Aorta (tissue), 5 donors: ENCODE measurements around the gene HRC. TPM values are rescaled to one million over a fixed set of nuclear protein-coding genes. Genes with fewer than 3 reads are reported as not detected.
A peak's percentile ranks its signal among the peaks of the same experiment; 100 is the strongest.

Experiments used
- ATAC-seq: fragments of 200-7000 bp; cut with Tn5 transposase; one replicate; pipeline ENCODE4 v1.9.1; 2022; ENCODE audit warnings: moderate library complexity; ENCODE audit not compliant: low FRiP score
- DNase-seq, 2 donors: peaks; one replicate each; pipeline ENCODE4 v3.0.0-alpha.2; 2020
- H3K27ac ChIP-seq, 2 donors: one replicate each; pipeline ENCODE4 v1.5.1; 2013; ENCODE audit warnings: low read length in 2 of 2, mild to moderate bottlenecking in 2 of 2, moderate library complexity in 2 of 2, control low read depth in 1 of 2, inconsistent platforms in 1 of 2, low read depth in 1 of 2
- H3K27me3 ChIP-seq, 2 donors: one replicate each; pipeline ENCODE4 v1.6.1; 2013; ENCODE audit warnings: control low read depth in 1 of 2, low read length in 1 of 2, mild to moderate bottlenecking in 1 of 2, moderate library complexity in 1 of 2; ENCODE audit not compliant: insufficient read depth in 2 of 2, control insufficient read depth in 1 of 2
- H3K36me3 ChIP-seq, 2 donors: one replicate each; pipeline ENCODE4 v1.6.1; 2013; ENCODE audit warnings: control low read depth in 1 of 2, low read length in 1 of 2, mild to moderate bottlenecking in 1 of 2; ENCODE audit not compliant: insufficient read depth in 2 of 2, control insufficient read depth in 1 of 2
- H3K4me1 ChIP-seq, 2 donors: one replicate each; pipeline ENCODE4 v1.6.1; 2013; ENCODE audit warnings: low read length in 2 of 2, control low read depth in 1 of 2, mild to moderate bottlenecking in 1 of 2, moderate library complexity in 1 of 2; ENCODE audit not compliant: insufficient read depth in 2 of 2, control insufficient read depth in 1 of 2
- H3K4me3 ChIP-seq, 2 donors: one replicate each; pipeline ENCODE4 v1.5.1; 2013; ENCODE audit warnings: low read length in 2 of 2, control low read depth in 1 of 2, mild to moderate bottlenecking in 1 of 2
- H3K9me3 ChIP-seq: one replicate; pipeline ENCODE4 v1.6.1; 2013; ENCODE audit warnings: mild to moderate bottlenecking, low read length; ENCODE audit not compliant: control insufficient read depth
- WGBS, 2 donors: extraction: QIAGEN DNeasy Blood & Tissue Kit; methylation state at CpG; one replicate each; pipeline ENCODE4 v1.1.7; 2013; 5-methylcytosine and 5-hydroxymethylcytosine counted together
- intact Hi-C, 2 donors: fragments of 100-400 bp; cut with DNase I; formaldehyde crosslinking; loops; one replicate each; pipeline versions ENCODE4 v1.14.2 to v1.15.0; 2022
- polyA plus RNA-seq, 2 donors: library from polyadenylated mRNA; stranded (reverse); fragments of 200-250 nt; gene quantifications; one replicate each; pipeline ENCODE4 v1.2.3, GENCODE V29; 2013
- total RNA-seq, 2 donors: library from RNA; stranded (reverse); fragmentation: NEBNext Ultra II Directional; extraction: Animal tissue kit (Norgen Biotek cat#: 25700); gene quantifications; one replicate each; pipeline ENCODE4 v1.2.1, GENCODE V29; 2021
- donor health status: healthy with polysubstance abuse.
- donor health status: Bipolar disorder and iron deficiency.
- donor health status: DM: no; HTN: no; CAD: no.
- donor health status: DM: no; HTN: no; CAD: no.
- donor health status: DM: yes; HTN: yes; CAD: no.

HRC gene
- total and polyA plus RNA-seq, 4 donors, result 0.74 to 9.3 (median 3.7) TPM

DNA sequence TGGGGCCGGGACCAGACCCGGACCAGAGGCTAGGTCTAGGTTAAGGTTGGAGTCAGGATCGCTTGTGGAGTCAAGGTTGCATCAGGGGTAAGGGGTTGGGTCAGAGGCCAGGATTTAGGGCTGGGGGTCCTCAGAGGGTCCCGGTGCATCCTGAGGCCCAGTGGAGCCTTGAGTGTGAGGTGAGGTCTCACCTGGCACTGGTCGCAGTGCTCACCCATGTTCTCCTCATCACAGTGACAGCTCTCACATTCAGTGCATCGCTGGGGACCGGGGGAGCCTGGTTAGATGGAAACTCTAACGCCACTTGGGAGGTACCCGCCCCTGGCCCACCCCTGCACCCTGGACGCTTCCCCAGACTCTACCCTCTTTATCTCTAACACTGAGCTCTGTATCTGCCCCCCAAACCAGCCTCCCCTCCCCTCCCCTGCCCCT, 3.1 kb downstream of the HRC start:
- Histone ChIP-seq H3K27ac (no peak overlapping the region), H3K27me3 (no peaks in the 10 kb centered on the region), H3K4me1 (no peaks in the 10 kb centered on the region), H3K4me3 (no peak overlapping the region), H3K36me3 (no peaks in the 10 kb centered on the region), H3K9me3 (no peaks in the 10 kb centered on the region)
- DNase-seq, result no peak
- 44 to 46% methylated on average over 10 of the region's 10 CpGs for WGBS, 2 donors
- no peak for ATAC-seq
- intact Hi-C loops, result loop anchor here in 1 of 2 donors (5.0 kb wide), 1 partner anchor 35 kb away; the partner anchor contains the start of genes C19orf73 and PPFIA3

DNA sequence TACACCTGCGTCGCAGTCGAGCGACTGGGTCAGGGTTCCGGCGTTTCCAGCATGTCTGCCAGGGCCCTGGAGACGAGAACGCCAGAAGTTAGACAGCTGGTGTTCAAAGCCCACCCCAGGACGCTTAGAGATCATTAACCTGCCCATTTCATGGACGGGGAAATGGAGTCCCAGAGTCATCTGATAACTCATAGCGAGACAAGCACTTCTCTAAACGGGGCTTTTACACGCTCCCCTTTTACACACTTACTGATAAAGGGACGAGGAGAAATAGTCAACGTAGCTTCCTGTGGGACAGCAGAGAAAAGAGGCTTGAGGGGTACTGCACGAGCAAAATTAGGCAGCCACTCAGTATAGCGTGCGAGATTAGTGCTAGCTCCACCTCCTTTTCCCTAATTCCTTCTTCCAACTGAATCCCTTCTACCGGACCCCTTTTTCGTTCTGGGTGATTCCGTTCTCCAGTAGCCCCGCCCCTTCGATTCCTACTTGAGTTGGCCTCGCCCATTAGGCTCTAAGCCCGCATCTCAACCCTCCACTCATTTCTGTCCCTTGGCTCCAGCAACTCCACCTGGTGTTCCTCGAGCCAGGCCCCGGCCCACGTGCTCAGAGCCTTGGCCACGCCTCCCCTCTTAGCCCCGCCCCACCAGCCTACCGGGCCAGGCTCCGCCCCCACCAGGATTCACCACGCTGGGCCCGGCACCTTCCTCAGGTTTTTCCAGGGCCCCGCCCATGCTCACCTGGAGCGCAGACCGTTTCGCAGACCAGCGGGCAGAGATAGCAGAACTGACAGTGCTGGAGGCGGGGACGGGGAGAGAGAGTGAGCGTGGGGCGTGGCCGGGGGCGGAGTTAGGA, 3.7 kb downstream of the HRC start:
- no peaks in the 10 kb centered on the region for H3K27me3 ChIP-seq
- no peak overlapping the region for H3K27ac ChIP-seq
- 11 to 12% methylated on average over 45 of the region's 45 CpGs for WGBS, 2 donors
- DNase-seq (peak; percentile 66 to 87), ATAC-seq (no peak)
- H3K4me3 ChIP-seq, result no peak overlapping the region
- H3K36me3 ChIP-seq, result no peaks in the 10 kb centered on the region
- no peaks in the 10 kb centered on the region for H3K9me3 ChIP-seq
- intact Hi-C loops, result loop anchor here (2.0 to 5.0 kb wide), 2 partner anchors 33 to 34 kb away; partner anchors contain the start of genes C19orf73 (in 2 of the 2) and PPFIA3 (in 2 of the 2)
- H3K4me1 ChIP-seq, result no peaks in the 10 kb centered on the region

DNA sequence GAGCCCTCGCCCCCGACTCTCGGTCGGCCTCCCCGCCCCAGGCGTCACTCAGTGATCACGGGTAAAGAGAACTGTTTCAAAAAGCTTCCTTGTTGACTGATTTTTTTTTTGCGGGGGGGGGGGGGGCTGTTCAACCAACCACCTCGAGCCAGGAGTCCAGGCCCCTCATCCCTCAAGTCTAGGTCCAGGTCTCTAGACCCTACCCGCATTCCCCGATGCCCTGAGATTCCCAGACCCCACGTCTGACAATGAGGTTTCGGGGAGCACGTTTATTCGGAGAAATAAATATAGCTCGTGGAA, 4.3 kb downstream of the HRC start:
- WGBS, 2 donors, result 4 to 5% methylated on average over 16 of the region's 16 CpGs
- H3K27ac ChIP-seq, result no peak overlapping the region
- no peaks in the 10 kb centered on the region for H3K4me1 ChIP-seq
- intact Hi-C loops, result loop anchor here (2.0 to 5.0 kb wide), 2 partner anchors 32 to 34 kb away; partner anchors contain the start of genes C19orf73 (in 2 of the 2) and PPFIA3 (in 2 of the 2)
- H3K4me3 ChIP-seq, result peak overlapping the region; percentile 14 to 64
- ATAC-seq (no peak), DNase-seq (no peak)
- no peaks in the 10 kb centered on the region for H3K36me3 ChIP-seq
- H3K9me3 ChIP-seq, result no peaks in the 10 kb centered on the region
- H3K27me3 ChIP-seq, result no peaks in the 10 kb centered on the region

DNA sequence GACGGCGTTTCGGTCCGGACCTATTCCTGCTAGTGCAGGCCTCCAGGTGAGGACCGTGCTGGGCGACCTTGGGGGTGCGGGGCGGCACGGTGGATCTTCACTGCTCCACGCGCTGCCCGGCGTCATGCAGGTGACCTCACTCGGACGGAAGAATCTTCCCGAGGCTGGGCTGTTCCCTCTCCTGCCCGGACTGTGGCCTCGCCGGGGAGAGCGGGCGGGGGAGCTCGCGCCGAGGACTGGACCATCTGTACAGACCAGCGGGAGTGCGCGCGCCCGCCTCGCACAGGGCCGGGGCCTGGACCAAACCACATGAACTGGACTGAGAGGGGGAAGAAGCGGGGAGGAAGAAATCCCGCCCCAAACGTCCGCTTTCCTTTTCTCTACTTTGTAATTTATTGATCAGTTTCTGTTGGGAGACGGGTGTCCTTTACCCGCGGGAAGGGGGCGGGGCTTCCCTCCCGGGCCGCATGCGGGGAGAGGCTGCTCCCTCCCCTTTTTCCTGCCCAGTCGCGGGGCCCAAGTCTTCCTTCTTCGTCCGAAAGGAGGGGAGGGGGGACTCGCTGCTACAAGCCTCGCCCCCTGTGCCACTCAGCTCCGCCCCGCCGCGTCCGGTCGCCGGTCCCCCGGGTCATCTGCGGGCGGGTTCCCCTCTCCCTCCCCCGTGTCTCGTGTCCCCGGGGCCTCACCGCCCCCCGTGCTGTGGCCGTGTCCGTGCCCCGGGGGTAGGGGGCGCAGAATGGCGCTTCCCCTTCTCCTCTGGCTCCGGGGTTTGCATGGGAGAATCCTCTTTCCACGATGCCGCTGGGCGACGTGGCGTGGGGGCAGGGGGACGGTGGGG, 4.9 kb downstream of the HRC start:
- Histone ChIP-seq H3K27me3 (no peaks in the 10 kb centered on the region), H3K36me3 (no peaks in the 10 kb centered on the region), H3K4me1 (no peaks in the 10 kb centered on the region), H3K9me3 (no peaks in the 10 kb centered on the region), H3K4me3 (peak overlapping the region; percentile 14 to 64), H3K27ac (peak overlapping the region in 1 of 2 donors; percentile 3)
- peak; percentile 87 for ATAC-seq
- WGBS, 2 donors, result 1% methylated on average over 54 to 75 of the region's 75 CpGs
- DNase-seq, result peak; percentile 89 to 93
- intact Hi-C loops, result loop anchor here (2.0 to 5.0 kb wide), 2 partner anchors 32 to 33 kb away; partner anchors contain the start of genes C19orf73 (in 2 of the 2) and PPFIA3 (in 2 of the 2)

DNA sequence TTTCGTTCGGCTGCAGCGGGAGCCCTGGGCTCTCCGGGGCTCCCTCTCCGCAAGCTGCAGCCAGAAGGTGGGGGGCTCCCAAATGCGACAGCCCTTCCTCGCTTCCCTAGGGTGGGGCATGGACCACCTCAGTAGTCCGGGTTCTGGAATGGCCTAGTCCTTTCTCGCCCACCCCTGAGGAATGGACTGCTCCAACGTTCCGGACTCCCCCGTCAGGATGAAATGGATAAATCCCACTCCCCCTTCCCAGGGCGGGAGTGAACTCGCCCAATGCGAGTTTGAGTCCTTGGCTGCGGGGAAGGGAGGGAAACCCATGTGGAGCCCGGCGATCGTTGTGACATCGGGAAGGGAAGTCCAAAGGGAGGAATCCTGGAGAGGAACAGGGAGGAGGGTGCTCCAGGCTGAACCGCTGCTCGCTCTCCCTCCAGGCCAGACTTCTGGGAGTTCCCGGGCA, 5.5 kb downstream of the HRC start:
- Histone ChIP-seq H3K4me3 (peak overlapping the region; percentile 14 to 64), H3K4me1 (no peaks in the 10 kb centered on the region), H3K27ac (peak overlapping the region in 1 of 2 donors; percentile 17), H3K36me3 (no peaks in the 10 kb centered on the region), H3K27me3 (no peaks in the 10 kb centered on the region), H3K9me3 (no peaks in the 10 kb centered on the region)
- peak; percentile 70 for ATAC-seq
- peak; percentile 83 to 89 for DNase-seq
- intact Hi-C loops, result loop anchor here (2.0 to 10.0 kb wide), 5 partner anchors 31 to 155 kb away; partner anchors contain the start of genes C19orf73 (in 2 of the 2), PPFIA3 (in 2 of the 2), GYS1 (in 1 of the 2) and RUVBL2 (in 1 of the 2)
- WGBS, 2 donors, result 0% methylated on average over 22 to 23 of the region's 23 CpGs

DNA sequence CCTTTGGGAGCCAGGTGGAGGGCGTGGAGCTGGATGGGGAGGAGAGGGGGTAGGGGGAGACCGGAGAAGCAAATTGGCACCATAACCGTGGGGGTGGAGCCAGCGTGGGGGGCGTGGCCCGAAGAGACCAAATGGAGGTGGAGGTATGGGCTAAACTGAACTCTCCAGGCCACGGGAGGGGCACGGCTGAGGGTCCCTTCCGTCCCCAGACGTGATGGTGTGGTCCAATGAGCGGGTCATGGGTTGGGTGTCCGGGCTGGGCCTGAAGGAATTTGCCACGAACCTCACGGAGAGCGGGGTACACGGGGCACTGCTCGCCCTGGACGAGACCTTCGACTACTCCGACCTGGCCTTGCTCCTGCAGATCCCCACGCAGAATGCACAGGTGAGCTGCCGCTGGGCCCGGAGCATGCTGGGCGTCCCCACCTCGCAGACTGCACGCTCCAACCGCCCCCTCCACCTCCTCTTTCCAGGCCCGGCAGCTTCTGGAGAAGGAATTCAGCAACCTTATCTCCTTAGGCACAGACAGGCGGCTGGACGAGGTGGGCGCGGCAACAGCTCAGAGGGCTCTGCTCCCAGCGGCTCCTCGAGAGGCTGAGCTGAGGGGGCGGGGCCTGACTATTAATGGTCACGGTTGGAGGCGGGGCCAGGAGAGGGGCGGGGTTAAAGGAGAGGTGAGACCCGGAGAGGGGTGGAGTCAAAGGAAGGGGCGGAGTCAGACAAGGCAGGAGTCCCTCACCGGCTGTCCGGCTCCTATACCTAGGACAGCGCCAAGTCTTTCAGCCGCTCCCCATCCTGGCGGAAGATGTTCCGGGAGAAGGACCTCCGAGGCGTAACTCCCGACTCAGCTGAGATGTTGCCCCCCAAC, 6.2 kb downstream of the HRC start:
- Histone ChIP-seq H3K4me1 (no peaks in the 10 kb centered on the region), H3K36me3 (no peaks in the 10 kb centered on the region), H3K27ac (peak overlapping the region in 1 of 2 donors; percentile 17), H3K27me3 (no peaks in the 10 kb centered on the region), H3K4me3 (peak overlapping the region; percentile 14 to 64), H3K9me3 (no peaks in the 10 kb centered on the region)
- intact Hi-C loops, result loop anchor here (5.0 to 10.0 kb wide), 3 partner anchors 42 to 154 kb away; partner anchors contain the start of genes GYS1 (in 1 of the 2) and RUVBL2 (in 1 of the 2)
- 1 to 2% methylated on average over 44 to 49 of the region's 49 CpGs for WGBS, 2 donors
- ATAC-seq (peak; percentile 87), DNase-seq (peak; percentile 98 to 99)

DNA sequence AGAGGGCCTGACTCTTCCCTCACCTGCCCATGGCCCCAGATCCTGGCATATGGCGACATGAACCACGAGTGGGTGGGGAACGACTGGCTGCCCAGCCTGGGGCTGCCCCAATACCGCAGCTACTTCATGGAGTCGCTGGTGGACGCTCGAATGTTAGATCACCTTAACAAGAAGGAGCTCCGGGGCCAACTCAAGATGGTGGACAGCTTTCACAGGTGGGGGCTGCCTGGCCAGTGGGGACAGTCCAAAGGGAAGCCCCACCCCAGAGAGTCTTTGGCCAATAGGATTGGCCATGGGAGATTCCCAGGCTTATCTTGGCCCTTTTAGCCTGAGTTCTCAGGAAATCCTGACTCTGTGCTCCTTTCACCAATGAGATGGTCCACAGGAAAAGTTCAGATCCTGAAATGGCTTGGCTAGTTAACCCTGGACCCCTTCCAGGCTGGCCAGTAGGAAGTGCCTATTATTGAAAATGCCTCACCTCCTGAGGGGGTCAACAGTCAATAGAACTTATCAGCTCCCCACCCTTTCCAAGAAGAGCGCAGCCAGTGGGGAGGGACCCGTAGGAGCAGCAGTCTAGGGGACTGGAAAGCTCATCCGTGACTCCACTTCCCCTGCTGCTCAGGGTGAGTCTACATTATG, 7.0 kb downstream of the HRC start:
- no peak for DNase-seq
- no peaks in the 10 kb centered on the region for H3K4me1 ChIP-seq
- intact Hi-C loops, result loop anchor here (5.0 to 10.0 kb wide), 3 partner anchors 41 to 153 kb away; partner anchors contain the start of genes GYS1 (in 1 of the 2) and RUVBL2 (in 1 of the 2)
- H3K27me3 ChIP-seq, result no peaks in the 10 kb centered on the region
- no peak overlapping the region for H3K4me3 ChIP-seq
- H3K9me3 ChIP-seq, result no peaks in the 10 kb centered on the region
- H3K27ac ChIP-seq, result no peak overlapping the region
- 75 to 81% methylated on average over 11 of the region's 11 CpGs for WGBS, 2 donors
- no peak for ATAC-seq
- no peaks in the 10 kb centered on the region for H3K36me3 ChIP-seq
